ENCODE measurements around the gene GPRC5D.

Gene GPRC5D

DNA sequence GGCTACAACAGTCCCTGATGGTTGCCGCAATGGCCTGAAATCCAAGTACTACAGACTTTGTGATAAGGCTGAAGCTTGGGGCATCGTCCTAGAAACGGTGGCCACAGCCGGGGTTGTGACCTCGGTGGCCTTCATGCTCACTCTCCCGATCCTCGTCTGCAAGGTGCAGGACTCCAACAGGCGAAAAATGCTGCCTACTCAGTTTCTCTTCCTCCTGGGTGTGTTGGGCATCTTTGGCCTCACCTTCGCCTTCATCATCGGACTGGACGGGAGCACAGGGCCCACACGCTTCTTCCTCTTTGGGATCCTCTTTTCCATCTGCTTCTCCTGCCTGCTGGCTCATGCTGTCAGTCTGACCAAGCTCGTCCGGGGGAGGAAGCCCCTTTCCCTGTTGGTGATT, 43.7 kb downstream of the GPRC5D start:
- DNase-seq (ENCODE audit: low read depth in 2 of 2): no peak

- no peak for DNase-seq (ENCODE audit: low read depth in 2 of 2)
Measured at GRCh38 chr12:12907552-12907951, 44.4 kb downstream of the GPRC5D start.

DNA sequence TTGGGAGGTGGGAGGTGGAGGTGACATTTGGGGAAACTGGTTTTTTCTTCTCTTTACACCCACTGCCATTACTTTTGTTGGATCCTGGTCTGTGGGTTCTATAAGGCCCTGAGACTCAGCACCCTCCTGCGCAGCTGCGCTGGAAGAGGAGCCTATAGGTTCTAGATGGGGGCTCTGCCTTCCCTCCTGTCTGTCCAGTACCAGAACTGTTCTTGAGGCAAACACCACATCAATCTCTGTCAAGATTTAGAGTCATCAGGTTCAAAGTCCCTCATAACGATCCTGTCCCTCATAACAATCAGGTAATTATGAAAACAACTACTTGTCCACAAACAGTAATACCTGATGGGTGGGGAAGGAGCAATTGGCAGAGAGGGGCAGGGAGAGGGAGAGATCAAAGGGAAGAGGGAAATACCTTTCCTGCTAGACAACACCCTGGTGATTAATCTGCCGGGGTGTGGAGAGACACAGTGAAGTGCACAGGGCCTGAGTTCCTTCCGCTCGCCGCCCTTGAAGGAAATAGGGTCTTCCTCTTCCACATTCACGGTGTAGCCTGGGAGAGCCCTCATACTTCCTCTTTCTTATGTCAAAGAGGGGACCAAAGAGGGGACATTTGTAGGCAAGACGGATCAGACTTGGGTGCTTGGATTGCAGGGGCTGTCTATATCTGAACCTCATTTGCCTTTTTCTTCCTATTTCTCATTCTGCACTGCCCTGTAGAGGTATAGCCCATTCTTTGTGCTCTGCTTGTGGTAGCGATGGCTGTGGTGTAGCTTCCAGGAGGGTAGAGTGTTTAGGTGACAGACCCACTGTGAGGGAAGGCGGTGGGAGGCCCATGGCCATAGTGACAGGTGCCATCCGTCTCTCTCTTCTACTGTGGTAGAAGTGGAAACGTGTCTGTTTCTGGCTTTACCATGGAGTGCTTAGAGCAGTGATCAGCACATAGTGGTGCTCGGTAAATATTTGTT, 48.0 kb downstream of the GPRC5D start:
- no peak for DNase-seq (ENCODE audit: low read depth in 2 of 2)

GRCh38 chr12:12902036-12902435, 49.9 kb downstream of the GPRC5D start:
- no peak for DNase-seq (ENCODE audit: low read depth in 2 of 2)

DNA sequence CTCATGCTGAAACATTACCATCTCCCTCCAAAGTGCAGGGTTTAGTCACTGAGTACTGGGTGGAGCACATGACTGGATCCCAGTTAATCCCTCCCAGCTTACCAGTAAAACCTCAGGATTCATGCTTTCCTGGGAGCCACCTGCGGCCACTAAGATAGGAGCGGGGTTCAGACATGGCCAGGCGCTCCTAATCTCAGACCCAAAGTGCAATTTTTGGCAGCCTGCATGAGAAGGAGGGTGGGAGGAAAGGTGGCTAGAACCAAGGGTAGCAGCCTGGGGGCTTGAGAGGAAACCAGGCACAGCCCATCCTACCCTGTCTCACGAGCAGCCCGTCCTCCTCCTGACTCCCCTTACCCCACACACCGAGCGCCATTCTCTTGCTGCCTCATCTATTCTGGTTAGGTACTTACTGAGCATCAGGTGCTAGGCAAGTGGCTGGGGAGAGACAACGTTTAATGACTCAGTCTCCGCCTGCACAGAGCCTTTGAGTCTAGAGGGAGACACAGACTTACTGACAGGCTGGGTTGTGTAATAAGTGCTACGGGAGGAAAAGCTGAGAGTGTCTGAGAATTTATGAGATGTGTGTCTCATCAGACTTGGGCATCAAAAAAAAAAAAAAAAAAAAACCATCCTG, 50.7 kb downstream of the GPRC5D start:
- DNase-seq (ENCODE audit: low read depth in 2 of 2): no peak

DNA sequence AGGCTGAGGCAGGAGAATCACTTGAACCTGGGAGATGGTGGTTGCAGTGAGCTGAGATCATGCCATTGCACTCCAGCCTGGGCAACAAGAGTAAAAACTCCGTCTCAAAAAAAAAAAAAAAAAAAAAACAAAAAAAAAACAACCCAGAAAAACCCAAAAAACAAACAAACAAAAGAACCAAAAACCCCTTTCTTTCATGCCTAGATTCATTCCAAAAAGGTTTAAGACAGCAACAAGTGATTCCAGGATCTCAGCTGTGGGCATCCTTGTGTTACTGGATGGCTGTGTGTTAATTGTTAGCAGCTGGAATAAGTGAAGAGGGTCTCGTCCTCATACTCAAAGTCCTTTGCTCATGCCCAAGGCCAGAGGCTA, 51.2 kb downstream of the GPRC5D start:
- no peak for DNase-seq (ENCODE audit: low read depth in 2 of 2)

DNA sequence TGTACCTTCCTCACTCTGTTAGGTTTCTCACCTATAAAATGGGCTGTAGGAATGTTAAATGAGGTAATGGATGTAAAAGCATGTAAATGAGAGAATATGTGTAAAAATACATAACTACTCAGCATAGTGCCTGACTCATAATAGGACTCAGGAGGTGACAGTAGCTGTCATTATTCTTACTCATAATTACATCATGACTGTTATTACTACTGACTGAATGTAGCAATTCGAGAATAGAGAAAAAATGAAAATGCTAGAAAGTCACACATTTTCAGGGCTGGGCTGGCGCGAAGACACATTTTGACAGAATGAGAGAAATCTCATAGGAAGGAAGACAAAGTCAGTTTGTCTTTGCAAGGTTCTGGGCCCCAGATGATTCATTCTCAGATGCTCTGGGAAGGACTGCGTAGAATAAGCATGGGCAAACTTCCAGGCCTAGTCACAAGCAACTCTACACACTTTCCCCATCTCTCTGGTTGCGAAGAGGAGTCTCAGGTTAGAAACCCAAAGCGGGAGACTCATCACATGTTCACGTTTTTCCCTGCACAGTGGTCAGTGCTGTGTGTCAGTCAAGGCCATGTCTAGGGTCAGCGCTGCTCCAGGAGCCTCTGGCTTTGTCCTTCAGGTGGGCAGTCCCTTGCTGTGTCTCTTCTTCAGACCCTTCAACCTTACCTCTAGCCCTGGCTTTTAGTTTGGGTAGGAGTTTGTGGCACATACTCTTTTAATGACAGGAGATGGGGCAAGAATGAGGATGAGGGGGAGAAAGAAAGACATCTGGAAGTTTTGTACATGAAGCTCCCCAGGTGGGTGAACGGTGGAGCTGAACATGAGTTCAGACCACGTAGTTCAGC, 52.2 kb downstream of the GPRC5D start:
- DNase-seq (ENCODE audit: low read depth in 2 of 2): no peak

- no peak for DNase-seq (ENCODE audit: low read depth in 2 of 2)
Measured at GRCh38 chr12:12898911-12899511, 53.0 kb downstream of the GPRC5D start.

GRCh38 chr12:12898136-12898717, 53.7 kb downstream of the GPRC5D start:
- DNase-seq (ENCODE audit: low read depth in 2 of 2): no peak

DNA sequence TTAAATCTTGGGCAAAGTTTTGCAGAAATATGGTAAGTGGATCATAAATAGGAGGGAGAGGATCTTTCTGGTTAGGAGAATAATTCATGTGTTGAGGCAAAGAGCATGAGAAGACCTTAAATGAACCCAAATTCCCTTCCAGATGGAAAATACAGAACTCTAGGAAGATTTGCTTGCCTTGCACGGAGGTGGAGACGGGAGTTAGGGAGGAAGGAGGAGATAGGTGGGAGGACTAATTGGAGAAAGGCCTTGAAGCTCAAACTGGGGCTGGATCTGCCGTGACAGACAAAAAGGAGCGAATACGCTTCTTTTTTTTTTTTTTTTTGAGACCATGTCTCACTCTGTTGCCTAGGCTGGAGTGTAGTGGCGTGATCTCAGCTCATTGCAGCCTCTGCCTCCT, 54.7 kb downstream of the GPRC5D start:
- DNase-seq (ENCODE audit: low read depth in 2 of 2): no peak

DNA sequence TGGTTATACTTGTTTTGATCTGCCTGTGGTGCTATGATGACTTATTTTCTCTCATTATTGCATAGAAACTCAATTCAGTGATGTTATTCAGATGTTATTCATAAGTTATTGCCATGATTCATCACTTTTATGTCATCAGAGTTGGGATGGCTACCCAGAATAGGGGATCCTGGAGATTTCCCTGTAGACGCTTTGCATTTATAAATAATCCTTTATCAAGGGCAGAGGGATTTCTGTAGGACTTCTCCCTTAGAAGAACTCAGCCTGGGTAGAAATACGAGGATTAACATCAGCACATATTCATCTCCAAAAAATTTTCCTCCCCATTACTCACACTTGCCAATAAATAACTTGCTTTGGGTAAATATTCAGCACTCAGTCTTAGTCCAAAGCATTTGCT, 55.7 kb downstream of the GPRC5D start:
- no peak for DNase-seq (ENCODE audit: low read depth in 2 of 2)

- no peak for DNase-seq (ENCODE audit: low read depth in 2 of 2)
Measured at GRCh38 chr12:12893438-12893837, 58.5 kb downstream of the GPRC5D start.

DNA sequence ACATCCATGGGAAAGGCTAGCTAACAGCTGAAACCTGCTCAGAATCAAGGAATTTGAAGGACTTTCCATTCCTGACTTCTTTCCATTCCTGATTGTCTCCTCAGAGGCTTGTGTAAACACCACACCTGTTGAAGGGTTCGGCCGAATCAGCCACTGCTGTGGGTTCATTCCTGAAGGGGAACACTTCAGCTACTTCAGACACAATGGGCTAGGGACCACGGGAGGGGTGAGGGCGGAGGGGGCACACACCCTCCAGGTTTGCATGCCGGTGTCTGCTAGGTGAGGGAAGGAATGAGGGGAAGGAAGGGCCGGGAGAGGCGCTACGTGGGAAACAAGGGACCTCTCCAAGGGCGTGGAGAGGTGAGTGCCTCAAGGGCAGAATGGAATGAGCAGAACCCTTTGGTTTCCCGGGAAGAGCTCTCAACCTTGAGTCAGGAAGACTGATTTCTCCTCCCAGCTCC, 59.3 kb downstream of the GPRC5D start:
- no peak for DNase-seq (ENCODE audit: low read depth in 2 of 2)

DNA sequence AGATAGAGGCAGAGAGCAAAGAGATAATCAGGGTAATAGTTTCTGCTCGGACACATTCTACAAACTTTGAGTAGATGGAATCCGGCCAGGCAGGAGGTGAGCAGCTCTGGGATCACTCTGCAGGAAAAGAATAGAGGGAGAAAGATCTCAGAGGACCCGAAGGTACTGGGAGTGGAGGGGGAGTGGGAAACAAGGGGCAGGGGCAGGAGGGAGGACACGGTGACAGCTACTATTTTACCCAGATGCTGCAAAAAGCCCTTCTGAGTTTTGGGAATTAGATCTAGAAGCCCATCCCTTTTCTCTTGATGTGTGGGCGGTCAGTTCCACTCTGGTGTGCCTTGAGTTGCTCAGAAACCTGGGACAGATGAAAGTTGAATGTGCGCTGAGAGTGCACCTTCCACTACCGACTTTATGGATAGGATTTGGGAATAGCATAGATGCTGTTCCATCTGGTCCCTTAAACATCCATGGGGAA, 60.1 kb downstream of the GPRC5D start:
- DNase-seq (ENCODE audit: low read depth in 2 of 2): no peak

- no peak for DNase-seq (ENCODE audit: low read depth in 2 of 2)
Measured at GRCh38 chr12:12891080-12891880, 60.7 kb downstream of the GPRC5D start, which contains the start of gene GPRC5A. Gene GPRC5A, plus strand, starts transcription at chr12:12891562. Its CDS starts 16,688 bp downstream, at chr12:12908250.

Data from stimulated activated CD8-positive, alpha-beta memory T cell treated with anti-CD3 and anti-CD28 coated beads, Interleukin-2, amount 100 ng/mL, for 1 hour (primary cell).